ENCODE measurements around the gene LSMEM2. TPM values are rescaled to one million over a fixed set of nuclear protein-coding genes. Genes with fewer than 3 reads are reported as not detected.

Gene LSMEM2
- total and polyA plus RNA-seq, 2 of the 8 experiments (the other 6 are each of a cell fraction or from before 2014, with no cell fraction given): 0.58 to 0.68 TPM

- TF ChIP-seq KDM5A (IDR thresholded peaks at IDR 0.05; ENCODE audit: low read length): no peak
- TF ChIP-seq SIN3A (conservative IDR thresholded peaks at IDR 0.05 in 1 of 2, IDR thresholded peaks at IDR 0.05 in 1 of 2; ENCODE audit: low read depth in 1 of 2, low read length in 2 of 2): peak in 1 of 2 experiments; percentile 89; a peak in 2 of 4 replicates
- no peak for TF ChIP-seq MAFK (IDR thresholded peaks at IDR 0.05; ENCODE audit: low read depth, low read length)
- no peak for TF ChIP-seq SUZ12 (IDR thresholded peaks at IDR 0.05; ENCODE audit: low read length)
- TF ChIP-seq KDM1A (IDR thresholded peaks at IDR 0.05; ENCODE audit: borderline replicate concordance, low read length): peak; percentile 60; the same call in 1 of the 2 replicates
- peak; percentile 7; the same call in 1 of the 2 replicates for TF ChIP-seq TBP (IDR thresholded peaks at IDR 0.05; ENCODE audit: low read depth, low read length)
- no peak for TF ChIP-seq TCF12 (IDR thresholded peaks at IDR 0.05; ENCODE audit: low read depth, low read length)
- TF ChIP-seq JUND (IDR thresholded peaks at IDR 0.05; ENCODE audit: low read length): no peak
- TF ChIP-seq TAF1 (IDR thresholded peaks at IDR 0.05; ENCODE audit: low read depth, low read length): peak; percentile 59; the same call in 1 of the 2 replicates
- no peak for TF ChIP-seq NRF1 (IDR thresholded peaks at IDR 0.05; ENCODE audit: low read depth, low read length)
- TF ChIP-seq ASH2L (IDR thresholded peaks at IDR 0.05; ENCODE audit: low read length): peak; percentile 98
- TF ChIP-seq ATF2 (IDR thresholded peaks at IDR 0.05; ENCODE audit: low read length): 0 out of 2 replicates have a peak, but pooled peaks have one; percentile 24
- no peak for TF ChIP-seq GTF2F1 (IDR thresholded peaks at IDR 0.05; ENCODE audit: borderline replicate concordance, low read depth, low read length)
- TF ChIP-seq SAP30 (IDR thresholded peaks at IDR 0.05; ENCODE audit: insufficient read depth, insufficient replicate concordance, low read length): no peak
- TF ChIP-seq KDM4A (IDR thresholded peaks at IDR 0.05; ENCODE audit: low read depth, low read length, severe bottlenecking): peak; percentile 96
- peak; percentile 37; the same call in 1 of the 2 replicates for TF ChIP-seq SP1 (IDR thresholded peaks at IDR 0.05; ENCODE audit: low read depth, low read length)
- TF ChIP-seq CREB1 (IDR thresholded peaks at IDR 0.05): peak; percentile 93
These were observed 20.1 kb downstream of the LSMEM2 start, which contains the start of the genes HYAL3 and NAA80 (continued) for GRCh38 chr3:50298836-50299637.
